ENCODE results near the gene CDK6.

CDK6 gene

DNA sequence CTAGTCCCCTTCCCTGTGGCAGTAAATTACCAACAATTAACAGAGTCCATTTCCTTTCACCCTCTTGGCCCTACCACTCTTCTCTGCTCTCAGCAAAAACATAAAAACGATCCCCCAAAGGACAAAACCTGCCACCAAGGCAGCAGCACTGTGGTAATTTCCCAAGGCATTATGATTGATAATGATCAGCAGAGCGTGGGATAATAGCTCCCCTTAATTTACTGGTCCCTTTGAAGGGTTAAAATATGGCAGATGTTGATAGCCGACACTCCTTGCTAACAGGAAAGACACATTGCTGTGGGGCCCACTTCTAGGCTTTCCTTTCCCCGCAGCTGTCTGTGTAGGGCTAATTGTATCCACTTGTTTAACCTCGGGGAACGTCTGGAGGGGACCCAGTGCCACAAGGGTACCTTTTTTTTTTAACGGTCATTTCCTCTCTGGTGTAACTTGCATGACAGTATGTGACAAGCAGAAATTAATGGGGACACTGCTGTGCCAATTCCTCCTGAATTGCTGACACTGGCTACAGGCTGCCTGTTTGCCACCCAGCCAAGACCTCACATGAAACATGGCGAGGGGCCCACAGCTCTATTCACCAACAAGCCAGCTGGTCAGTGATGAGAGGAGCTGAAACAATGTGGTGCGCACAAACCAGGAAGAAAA, 81.3 kb downstream of the CDK6 start:
- no peak overlapping the region for H3K4me3 ChIP-seq (ENCODE audit: low read depth, low read length)
- no peak for DNase-seq (ENCODE audit: low read depth)
- TF ChIP-seq, protein P1, sequence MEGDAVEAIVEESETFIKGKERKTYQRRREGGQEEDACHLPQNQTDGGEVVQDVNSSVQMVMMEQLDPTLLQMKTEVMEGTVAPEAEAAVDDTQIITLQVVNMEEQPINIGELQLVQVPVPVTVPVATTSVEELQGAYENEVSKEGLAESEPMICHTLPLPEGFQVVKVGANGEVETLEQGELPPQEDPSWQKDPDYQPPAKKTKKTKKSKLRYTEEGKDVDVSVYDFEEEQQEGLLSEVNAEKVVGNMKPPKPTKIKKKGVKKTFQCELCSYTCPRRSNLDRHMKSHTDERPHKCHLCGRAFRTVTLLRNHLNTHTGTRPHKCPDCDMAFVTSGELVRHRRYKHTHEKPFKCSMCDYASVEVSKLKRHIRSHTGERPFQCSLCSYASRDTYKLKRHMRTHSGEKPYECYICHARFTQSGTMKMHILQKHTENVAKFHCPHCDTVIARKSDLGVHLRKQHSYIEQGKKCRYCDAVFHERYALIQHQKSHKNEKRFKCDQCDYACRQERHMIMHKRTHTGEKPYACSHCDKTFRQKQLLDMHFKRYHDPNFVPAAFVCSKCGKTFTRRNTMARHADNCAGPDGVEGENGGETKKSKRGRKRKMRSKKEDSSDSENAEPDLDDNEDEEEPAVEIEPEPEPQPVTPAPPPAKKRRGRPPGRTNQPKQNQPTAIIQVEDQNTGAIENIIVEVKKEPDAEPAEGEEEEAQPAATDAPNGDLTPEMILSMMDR (IDR thresholded peaks at IDR 0.05; ENCODE audit: insufficient read depth, low read depth, low read length, missing control alignments), result no peak

DNA sequence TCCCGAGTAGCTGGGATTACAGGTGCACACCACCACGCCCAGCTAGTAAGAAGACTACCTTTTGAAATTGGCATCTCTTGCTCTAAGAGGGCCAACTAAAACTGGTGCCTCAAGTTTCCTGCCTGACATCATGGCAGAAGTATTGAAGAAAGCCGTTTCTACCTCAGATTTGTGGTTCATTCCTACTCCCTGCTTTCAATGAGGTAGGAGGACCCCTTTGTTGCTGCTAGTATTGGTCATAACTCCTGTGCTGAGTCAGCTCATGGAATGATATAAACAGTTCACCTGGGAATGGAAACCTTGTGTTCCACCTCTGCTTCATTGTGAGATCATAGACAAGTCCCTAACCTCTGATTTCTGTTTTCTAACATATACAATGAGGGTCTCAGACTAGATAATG, 82.8 kb downstream of the CDK6 start:
- TF ChIP-seq, protein P1 (IDR thresholded peaks at IDR 0.05; ENCODE audit: insufficient read depth, low read depth, low read length, missing control alignments), result no peak
- H3K4me3 ChIP-seq (ENCODE audit: low read depth, low read length), result no peak overlapping the region
- DNase-seq (ENCODE audit: low read depth), result no peak

DNA sequence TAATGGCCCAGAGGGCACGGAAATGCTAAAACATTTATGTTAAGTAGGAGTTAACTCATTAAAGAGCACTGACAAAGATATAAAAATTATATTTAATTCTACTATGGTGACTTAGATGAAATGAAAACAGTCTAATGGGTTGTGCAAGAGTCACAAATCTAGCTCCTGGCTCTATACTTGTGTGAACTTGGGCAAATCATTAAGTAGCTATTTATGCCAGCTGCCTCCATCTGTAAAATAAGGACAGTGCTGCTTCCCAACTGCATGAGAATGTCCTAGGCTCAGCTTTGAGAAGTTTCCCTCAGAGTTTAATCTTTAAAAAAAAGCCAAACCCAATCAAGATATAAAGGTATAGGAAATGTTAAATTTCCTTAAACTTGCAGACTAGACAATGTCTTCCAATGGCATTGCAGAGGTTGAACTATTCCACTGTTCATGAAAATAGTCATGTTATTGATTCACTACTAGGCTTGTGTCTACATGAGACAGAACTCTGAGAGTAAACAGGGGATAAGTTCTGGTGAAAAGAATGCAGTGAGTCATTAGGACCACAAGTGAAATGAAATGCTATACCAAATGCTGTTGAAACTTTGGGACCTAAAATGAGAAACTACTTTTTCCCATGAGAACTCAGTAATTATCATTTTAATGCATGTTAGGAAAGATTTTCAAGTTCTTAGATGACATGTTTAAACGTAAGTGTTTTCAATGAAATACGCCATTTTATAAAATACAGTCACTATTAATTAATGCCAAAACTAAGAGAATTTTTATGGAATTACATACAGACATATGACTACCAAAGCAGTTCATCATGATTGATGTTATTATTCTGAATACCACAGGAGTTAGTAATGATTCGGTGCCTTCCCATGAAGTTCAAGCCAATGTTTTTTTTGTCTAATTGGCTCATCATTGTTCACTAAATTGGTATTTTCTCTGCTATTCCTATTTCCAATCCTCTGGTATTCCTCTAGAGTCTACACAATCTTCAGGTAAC, 84.2 kb downstream of the CDK6 start:
- TF ChIP-seq, protein P1 (IDR thresholded peaks at IDR 0.05; ENCODE audit: insufficient read depth, low read depth, low read length, missing control alignments), result no peak
- H3K4me3 ChIP-seq (ENCODE audit: low read depth, low read length), result no peak overlapping the region
- no peak for DNase-seq (ENCODE audit: low read depth)

DNA sequence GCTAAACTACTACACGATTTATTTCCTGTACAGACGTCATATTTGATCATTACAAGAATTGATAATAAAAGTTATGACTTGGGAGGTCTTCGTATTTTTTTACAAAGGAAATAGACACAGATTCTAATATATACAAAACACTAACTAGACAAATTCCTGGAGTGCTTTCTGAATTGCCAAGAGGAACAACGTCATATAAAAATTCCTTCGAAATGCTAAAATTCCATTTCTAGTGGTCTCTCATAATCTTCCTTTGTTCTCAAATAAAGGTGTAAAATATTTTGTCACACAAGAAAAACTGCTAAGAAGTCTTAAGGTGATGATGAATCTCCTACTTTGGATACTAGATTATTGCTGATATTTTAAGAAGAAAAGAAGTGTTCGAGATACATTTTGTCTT, 85.4 kb downstream of the CDK6 start:
- TF ChIP-seq, protein P1 (IDR thresholded peaks at IDR 0.05; ENCODE audit: insufficient read depth, low read depth, low read length, missing control alignments), result no peak
- no peak overlapping the region for H3K4me3 ChIP-seq (ENCODE audit: low read depth, low read length)
- no peak for DNase-seq (ENCODE audit: low read depth)

DNA sequence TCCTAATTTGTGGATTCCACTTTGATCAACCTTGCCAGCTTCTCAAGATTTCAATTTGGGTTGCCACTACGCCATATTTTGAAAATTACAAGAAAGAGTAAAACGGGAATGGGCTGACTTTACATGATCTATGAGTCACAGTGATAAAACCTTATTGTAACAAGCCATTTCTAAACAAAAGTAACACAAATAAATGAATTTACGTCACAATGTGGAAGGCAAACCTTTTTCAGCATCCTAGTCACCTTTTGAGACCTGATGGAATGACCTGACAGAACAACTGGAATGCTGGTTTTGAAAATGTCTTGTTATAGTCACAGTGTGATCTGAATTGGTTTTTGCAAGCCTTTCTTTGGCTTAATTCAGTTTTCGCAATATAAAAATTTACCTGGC, 85.9 kb downstream of the CDK6 start:
- DNase-seq (ENCODE audit: low read depth), result no peak
- TF ChIP-seq, protein P1 (IDR thresholded peaks at IDR 0.05; ENCODE audit: insufficient read depth, low read depth, low read length, missing control alignments), result no peak
- H3K4me3 ChIP-seq (ENCODE audit: low read depth, low read length), result no peak overlapping the region

DNA sequence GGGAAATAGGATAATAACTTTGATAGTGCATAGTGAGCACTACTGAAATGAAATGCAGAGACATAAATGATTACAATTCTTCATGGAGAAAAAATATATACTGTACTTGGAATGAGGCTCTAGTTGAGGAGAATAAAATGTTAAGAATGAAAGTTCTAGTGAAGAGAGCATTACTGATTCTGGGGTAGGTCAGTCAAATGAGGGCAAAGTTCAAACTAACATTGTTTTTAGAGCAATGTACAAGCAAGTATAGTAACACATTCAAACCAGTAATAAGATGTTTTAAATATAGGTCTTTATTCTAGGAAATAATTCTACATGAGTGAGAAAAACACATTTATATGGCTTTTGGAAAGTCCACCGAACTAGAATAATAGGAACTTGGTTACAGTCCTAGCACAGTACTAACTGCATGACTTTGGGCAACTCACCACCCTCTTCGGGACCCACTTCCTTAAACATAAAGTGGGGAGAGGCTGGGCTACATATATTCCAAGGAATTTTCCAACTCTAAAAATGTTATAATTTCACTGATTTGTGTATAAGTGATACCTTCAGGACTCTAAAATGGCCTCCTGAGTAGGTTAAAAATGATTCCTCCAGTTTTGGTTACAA, 86.4 kb downstream of the CDK6 start:
- DNase-seq (ENCODE audit: low read depth), result no peak
- no peak overlapping the region for H3K4me3 ChIP-seq (ENCODE audit: low read depth, low read length)
- TF ChIP-seq, protein P1 (IDR thresholded peaks at IDR 0.05; ENCODE audit: insufficient read depth, low read depth, low read length, missing control alignments), result no peak

Measured in GM12865 (cell line).